ENCODE data around the gene KDM8.
"Not testable (repeated sequence)": the region's sequence is repeated elsewhere in the genome, so short reads cannot be mapped to it uniquely, and the experiment has no call there.

KDM8 gene

GRCh38 chr16:27239906-27240655 is 36.8 kb downstream of the KDM8 start:
- no peaks in the 10 kb centered on the region for H3K9me3 ChIP-seq (ENCODE audit: control insufficient read depth in 1 of 2, low read length in 2 of 2)
- peak overlapping the region; percentile 36 for H3K27ac ChIP-seq (ENCODE audit: low read length)
- peaks cover 13 to 45% of the 10 kb centered on the region in 2 donors for H3K4me1 ChIP-seq (ENCODE audit: control insufficient read depth in 1 of 2, insufficient read depth in 2 of 2, low read length in 2 of 2)
- no peak overlapping the region for H3K4me3 ChIP-seq (ENCODE audit: low read depth in 1 of 2, low read length in 2 of 2)
- H3K36me3 ChIP-seq (ENCODE audit: control insufficient read depth in 1 of 2, insufficient read depth in 2 of 2, low read length in 2 of 2): no peaks in the 10 kb centered on the region
- H3K27me3 ChIP-seq (ENCODE audit: low read depth, low read length): no peaks in the 10 kb centered on the region

GRCh38 chr16:27240948-27241531 is 37.7 kb downstream of the KDM8 start:
- Histone ChIP-seq H3K36me3 (ENCODE audit: control insufficient read depth in 1 of 2, insufficient read depth in 2 of 2, low read length in 2 of 2) (no peaks in the 10 kb centered on the region), H3K27me3 (ENCODE audit: low read depth, low read length) (no peaks in the 10 kb centered on the region), H3K4me3 (ENCODE audit: low read depth in 1 of 2, low read length in 2 of 2) (no peak overlapping the region), H3K27ac (ENCODE audit: low read length) (peak overlapping the region; percentile 29), H3K9me3 (ENCODE audit: control insufficient read depth in 1 of 2, low read length in 2 of 2) (no peaks in the 10 kb centered on the region), H3K4me1 (ENCODE audit: control insufficient read depth in 1 of 2, insufficient read depth in 2 of 2, low read length in 2 of 2) (peaks cover 5 to 35% of the 10 kb centered on the region in 2 donors)

GRCh38 chr16:27241658-27242057 is 38.3 kb downstream of the KDM8 start:
- H3K4me1 ChIP-seq (ENCODE audit: control insufficient read depth in 1 of 2, insufficient read depth in 2 of 2, low read length in 2 of 2): peaks cover 5 to 35% of the 10 kb centered on the region in 2 donors
- no peaks in the 10 kb centered on the region for H3K36me3 ChIP-seq (ENCODE audit: control insufficient read depth in 1 of 2, insufficient read depth in 2 of 2, low read length in 2 of 2)
- no peaks in the 10 kb centered on the region for H3K27me3 ChIP-seq (ENCODE audit: low read depth, low read length)
- peak overlapping the region; percentile 82 for H3K27ac ChIP-seq (ENCODE audit: low read length)
- H3K9me3 ChIP-seq (ENCODE audit: control insufficient read depth in 1 of 2, low read length in 2 of 2): no peaks in the 10 kb centered on the region
- no peak overlapping the region for H3K4me3 ChIP-seq (ENCODE audit: low read depth in 1 of 2, low read length in 2 of 2)

GRCh38 chr16:27242398-27242797 is 39.1 kb downstream of the KDM8 start:
- no peaks in the 10 kb centered on the region for H3K27me3 ChIP-seq (ENCODE audit: low read depth, low read length)
- H3K27ac ChIP-seq (ENCODE audit: low read length): peak overlapping the region; percentile 82
- H3K9me3 ChIP-seq (ENCODE audit: control insufficient read depth in 1 of 2, low read length in 2 of 2): no peaks in the 10 kb centered on the region
- H3K4me3 ChIP-seq (ENCODE audit: low read depth in 1 of 2, low read length in 2 of 2): peak overlapping the region; percentile 20 to 38
- no peaks in the 10 kb centered on the region for H3K36me3 ChIP-seq (ENCODE audit: control insufficient read depth in 1 of 2, insufficient read depth in 2 of 2, low read length in 2 of 2)
- peaks cover 5 to 35% of the 10 kb centered on the region in 2 donors for H3K4me1 ChIP-seq (ENCODE audit: control insufficient read depth in 1 of 2, insufficient read depth in 2 of 2, low read length in 2 of 2)

GRCh38 chr16:27242868-27243590 is 39.7 kb downstream of the KDM8 start:
- no peaks in the 10 kb centered on the region for H3K9me3 ChIP-seq (ENCODE audit: control insufficient read depth in 1 of 2, low read length in 2 of 2)
- peaks cover 5 to 35% of the 10 kb centered on the region in 2 donors for H3K4me1 ChIP-seq (ENCODE audit: control insufficient read depth in 1 of 2, insufficient read depth in 2 of 2, low read length in 2 of 2)
- H3K27me3 ChIP-seq (ENCODE audit: low read depth, low read length): no peaks in the 10 kb centered on the region
- H3K36me3 ChIP-seq (ENCODE audit: control insufficient read depth in 1 of 2, insufficient read depth in 2 of 2, low read length in 2 of 2): no peaks in the 10 kb centered on the region
- peak overlapping the region; percentile 82 for H3K27ac ChIP-seq (ENCODE audit: low read length)
- H3K4me3 ChIP-seq (ENCODE audit: low read depth in 1 of 2, low read length in 2 of 2): peak overlapping the region; percentile 20 to 38

- H3K4me1 ChIP-seq (ENCODE audit: control insufficient read depth in 1 of 2, insufficient read depth in 2 of 2, low read length in 2 of 2): peaks cover 5 to 35% of the 10 kb centered on the region in 2 donors
- H3K27ac ChIP-seq (ENCODE audit: low read length): peak overlapping the region; percentile 10
- no peaks in the 10 kb centered on the region for H3K27me3 ChIP-seq (ENCODE audit: low read depth, low read length)
- H3K4me3 ChIP-seq (ENCODE audit: low read depth in 1 of 2, low read length in 2 of 2): no peak overlapping the region
- H3K9me3 ChIP-seq (ENCODE audit: control insufficient read depth in 1 of 2, low read length in 2 of 2): no peaks in the 10 kb centered on the region
- H3K36me3 ChIP-seq (ENCODE audit: control insufficient read depth in 1 of 2, insufficient read depth in 2 of 2, low read length in 2 of 2): no peaks in the 10 kb centered on the region
These were observed 40.5 kb downstream of the KDM8 start for GRCh38 chr16:27243725-27244362.

GRCh38 chr16:27244363-27244755 is 41.0 kb downstream of the KDM8 start:
- H3K4me3 ChIP-seq (ENCODE audit: low read depth in 1 of 2, low read length in 2 of 2): no peak overlapping the region
- H3K27me3 ChIP-seq (ENCODE audit: low read depth, low read length): no peaks in the 10 kb centered on the region
- H3K9me3 ChIP-seq (ENCODE audit: control insufficient read depth in 1 of 2, low read length in 2 of 2): no peaks in the 10 kb centered on the region
- H3K4me1 ChIP-seq (ENCODE audit: control insufficient read depth in 1 of 2, insufficient read depth in 2 of 2, low read length in 2 of 2): peaks cover 5 to 35% of the 10 kb centered on the region in 2 donors
- H3K27ac ChIP-seq (ENCODE audit: low read length): peak overlapping the region; percentile 78
- H3K36me3 ChIP-seq (ENCODE audit: control insufficient read depth in 1 of 2, insufficient read depth in 2 of 2, low read length in 2 of 2): no peaks in the 10 kb centered on the region

- H3K4me3 ChIP-seq (ENCODE audit: low read depth in 1 of 2, low read length in 2 of 2): no peak overlapping the region
- H3K9me3 ChIP-seq (ENCODE audit: control insufficient read depth in 1 of 2, low read length in 2 of 2): no peaks in the 10 kb centered on the region
- H3K27me3 ChIP-seq (ENCODE audit: low read depth, low read length): no peaks in the 10 kb centered on the region
- H3K36me3 ChIP-seq (ENCODE audit: control insufficient read depth in 1 of 2, insufficient read depth in 2 of 2, low read length in 2 of 2): no peaks in the 10 kb centered on the region
- peaks cover 5 to 33% of the 10 kb centered on the region in 2 donors for H3K4me1 ChIP-seq (ENCODE audit: control insufficient read depth in 1 of 2, insufficient read depth in 2 of 2, low read length in 2 of 2)
- peak overlapping the region; percentile 78 for H3K27ac ChIP-seq (ENCODE audit: low read length)
These were observed 42.2 kb downstream of the KDM8 start for GRCh38 chr16:27245276-27246172.

- Histone ChIP-seq H3K27me3 (ENCODE audit: low read depth, low read length) (no peaks in the 10 kb centered on the region), H3K4me3 (ENCODE audit: low read depth in 1 of 2, low read length in 2 of 2) (no peak overlapping the region), H3K27ac (ENCODE audit: low read length) (no peak overlapping the region), H3K36me3 (ENCODE audit: control insufficient read depth in 1 of 2, insufficient read depth in 2 of 2, low read length in 2 of 2) (no peaks in the 10 kb centered on the region), H3K4me1 (ENCODE audit: control insufficient read depth in 1 of 2, insufficient read depth in 2 of 2, low read length in 2 of 2) (peaks cover 5 to 28% of the 10 kb centered on the region in 2 donors), H3K9me3 (ENCODE audit: control insufficient read depth in 1 of 2, low read length in 2 of 2) (no peaks in the 10 kb centered on the region)
These were observed 43.1 kb downstream of the KDM8 start for GRCh38 chr16:27246439-27246838.

- H3K27ac ChIP-seq (ENCODE audit: low read length); H3K27me3 ChIP-seq (ENCODE audit: low read depth, low read length); H3K9me3 ChIP-seq (ENCODE audit: control insufficient read depth in 1 of 2, low read length in 2 of 2); H3K4me3 ChIP-seq (ENCODE audit: low read depth in 1 of 2, low read length in 2 of 2); H3K36me3 ChIP-seq (ENCODE audit: control insufficient read depth in 1 of 2, insufficient read depth in 2 of 2, low read length in 2 of 2): not testable (repeated sequence)
- H3K4me1 ChIP-seq (ENCODE audit: control insufficient read depth in 1 of 2, insufficient read depth in 2 of 2, low read length in 2 of 2): peaks cover 5 to 26% of the 10 kb centered on the region in 2 donors
These were observed 43.8 kb downstream of the KDM8 start for GRCh38 chr16:27247076-27247475.
